OCI-M1 (cell line): ENCODE measurements around the gene MAPT.
"Not testable (repeated sequence)": the region's sequence is repeated elsewhere in the genome, so short reads cannot be mapped to it uniquely, and the experiment has no call there.

ENCODE experiments used
- DNase-seq: peaks from one replicate; lab custom pipeline; 2025; lab: John Stamatoyannopoulos, UW

Gene MAPT

GRCh38 chr17:45953561-45953960, 59.2 kb downstream of the MAPT start:
- DNase-seq, result no peak

- no peak for DNase-seq
Measured at GRCh38 chr17:45954914-45955313, 60.6 kb downstream of the MAPT start.

DNA sequence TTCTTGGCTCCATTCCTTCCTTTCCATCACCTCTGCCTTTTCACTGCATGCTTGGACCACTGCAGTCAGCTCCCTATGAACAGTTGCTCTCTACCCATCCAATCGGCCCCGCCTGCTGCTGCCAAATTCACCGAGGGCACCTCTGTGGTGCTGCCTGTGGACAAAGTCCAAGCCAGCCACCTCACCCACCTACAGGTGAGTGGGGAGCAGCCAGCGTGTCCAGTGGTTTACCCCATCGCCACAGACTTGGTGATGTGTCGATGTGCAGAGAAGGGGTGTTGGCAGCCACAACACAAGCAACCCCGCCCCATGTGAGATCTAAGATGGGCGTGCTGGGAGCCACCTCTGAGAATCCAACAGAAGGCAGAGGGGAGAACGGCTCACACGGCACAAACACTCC, 61.0 kb downstream of the MAPT start:
- no peak for DNase-seq

- DNase-seq, result no peak
Measured at GRCh38 chr17:45956090-45956489, 61.7 kb downstream of the MAPT start.

GRCh38 chr17:45956746-45957145, 62.4 kb downstream of the MAPT start:
- DNase-seq, result not testable (repeated sequence)

DNA sequence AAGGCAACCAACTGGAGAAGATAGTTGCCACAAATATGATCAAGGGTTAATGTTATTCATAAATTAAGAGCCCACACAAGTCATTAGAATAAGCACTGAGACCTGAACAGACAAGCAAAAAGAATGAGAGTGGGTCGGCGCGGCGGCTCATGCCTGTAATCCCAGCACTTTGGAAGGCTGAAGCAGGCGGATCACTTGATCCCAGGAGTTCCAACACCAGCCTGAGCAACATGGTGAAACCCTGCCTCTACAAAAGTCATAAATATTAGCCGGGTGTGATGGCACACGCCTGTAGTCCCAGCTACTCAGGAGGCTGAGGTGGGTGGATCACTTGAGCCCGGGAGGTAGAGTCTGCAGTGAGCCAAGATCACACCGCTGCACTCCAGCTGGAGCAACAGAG, 64.0 kb downstream of the MAPT start:
- DNase-seq, result no peak

GRCh38 chr17:45958994-45959665, 64.8 kb downstream of the MAPT start:
- DNase-seq, result no peak

GRCh38 chr17:45960311-45960710, 66.0 kb downstream of the MAPT start:
- no peak for DNase-seq

GRCh38 chr17:45961206-45961605, 66.9 kb downstream of the MAPT start:
- DNase-seq, result no peak

DNA sequence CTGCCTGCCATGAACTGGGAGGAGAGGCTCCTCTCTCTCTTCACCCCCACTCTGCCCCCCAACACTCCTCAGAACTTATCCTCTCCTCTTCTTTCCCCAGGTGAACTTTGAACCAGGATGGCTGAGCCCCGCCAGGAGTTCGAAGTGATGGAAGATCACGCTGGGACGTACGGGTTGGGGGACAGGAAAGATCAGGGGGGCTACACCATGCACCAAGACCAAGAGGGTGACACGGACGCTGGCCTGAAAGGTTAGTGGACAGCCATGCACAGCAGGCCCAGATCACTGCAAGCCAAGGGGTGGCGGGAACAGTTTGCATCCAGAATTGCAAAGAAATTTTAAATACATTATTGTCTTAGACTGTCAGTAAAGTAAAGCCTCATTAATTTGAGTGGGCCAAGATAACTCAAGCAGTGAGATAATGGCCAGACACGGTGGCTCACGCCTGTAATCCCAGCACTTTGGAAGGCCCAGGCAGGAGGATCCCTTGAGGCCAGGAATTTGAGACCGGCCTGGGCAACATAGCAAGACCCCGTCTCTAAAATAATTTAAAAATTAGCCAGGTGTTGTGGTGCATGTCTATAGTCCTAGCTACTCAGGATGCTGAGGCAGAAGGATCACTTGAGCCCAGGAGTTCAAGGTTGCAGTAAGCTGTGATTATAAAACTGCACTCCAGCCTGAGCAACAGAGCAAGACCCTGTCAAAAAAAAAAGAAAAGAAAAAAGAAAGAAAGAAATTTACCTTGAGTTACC, 68.0 kb downstream of the MAPT start:
- DNase-seq, result no peak

DNA sequence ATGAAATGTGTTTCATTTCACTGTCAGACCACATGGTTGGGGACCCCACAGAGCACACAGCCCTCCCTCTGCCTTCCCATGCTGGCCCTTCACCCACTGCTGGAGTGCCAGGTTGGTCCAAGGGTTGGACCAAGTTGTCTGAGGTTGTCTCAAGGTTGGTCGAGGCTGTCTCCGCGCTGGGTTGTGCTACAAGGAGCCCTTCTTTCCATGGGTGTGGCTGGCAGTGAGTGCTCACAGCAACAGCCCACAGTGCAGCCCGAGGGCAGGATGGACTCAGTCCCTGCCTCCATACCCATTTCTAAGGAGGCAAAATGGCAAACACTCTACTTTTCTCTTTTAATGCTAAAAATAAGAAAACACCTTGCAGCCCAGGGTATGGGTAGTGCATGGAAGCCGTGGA, 68.9 kb downstream of the MAPT start:
- no peak for DNase-seq

DNA sequence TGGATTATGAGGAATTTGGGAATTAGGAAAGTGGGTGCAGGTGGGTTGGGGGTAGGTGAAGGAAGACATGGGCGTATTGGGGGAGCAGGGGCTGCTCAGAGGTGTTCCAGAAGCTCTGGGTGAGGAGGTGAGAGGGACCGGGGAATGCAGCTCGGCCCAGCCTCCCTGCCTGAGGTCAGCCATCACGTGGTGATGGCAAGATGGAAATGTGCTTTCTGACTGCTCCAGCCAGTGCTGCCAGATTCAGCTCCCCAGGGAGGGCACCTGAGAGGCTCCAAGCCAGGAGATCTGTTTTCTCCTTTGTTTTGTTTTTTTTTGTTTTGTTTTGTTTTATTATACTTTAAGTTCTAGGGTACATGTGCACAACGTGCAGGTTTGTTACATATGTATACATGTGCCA, 69.5 kb downstream of the MAPT start:
- no peak for DNase-seq

DNA sequence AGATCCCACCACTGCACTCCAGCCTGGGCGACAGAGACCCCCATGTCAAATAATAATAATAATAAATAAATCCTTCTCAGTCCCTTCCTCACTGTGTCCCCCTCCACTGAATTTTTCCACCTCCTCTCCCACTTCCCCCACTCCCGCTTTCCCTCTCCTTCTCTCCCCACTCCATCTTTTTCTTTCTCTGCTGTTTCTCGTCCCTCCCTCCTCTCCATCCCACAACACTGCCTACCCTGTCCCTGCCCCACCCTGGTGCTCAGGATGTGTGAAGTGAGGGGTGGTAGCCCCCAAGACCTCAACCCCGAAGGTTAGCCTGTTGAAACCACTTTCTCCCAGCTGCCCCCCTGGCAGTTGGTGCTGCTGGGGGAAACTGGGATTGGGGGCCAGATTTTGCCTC, 70.3 kb downstream of the MAPT start:
- DNase-seq, result no peak

DNA sequence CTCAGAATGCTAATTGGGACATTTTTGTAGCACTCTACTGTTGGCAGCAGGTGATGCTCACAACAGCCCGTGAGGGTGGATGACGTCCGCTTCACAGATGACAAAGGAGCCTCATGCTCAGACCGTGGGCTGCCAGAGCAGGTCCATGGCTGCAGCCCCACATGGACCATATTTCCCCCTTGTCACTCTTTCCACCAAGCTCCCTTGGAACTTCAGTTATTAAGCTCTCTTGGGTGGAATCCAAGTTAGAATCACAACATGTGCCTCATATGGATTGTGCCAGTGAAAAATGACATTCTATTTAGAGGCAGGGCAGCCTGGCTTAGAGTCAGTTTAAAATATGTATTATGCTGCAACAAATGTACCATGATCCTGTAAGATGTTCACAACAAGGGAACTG, 71.5 kb downstream of the MAPT start:
- DNase-seq, result no peak

- DNase-seq, result no peak
Measured at GRCh38 chr17:45966606-45967280, 72.4 kb downstream of the MAPT start.

DNA sequence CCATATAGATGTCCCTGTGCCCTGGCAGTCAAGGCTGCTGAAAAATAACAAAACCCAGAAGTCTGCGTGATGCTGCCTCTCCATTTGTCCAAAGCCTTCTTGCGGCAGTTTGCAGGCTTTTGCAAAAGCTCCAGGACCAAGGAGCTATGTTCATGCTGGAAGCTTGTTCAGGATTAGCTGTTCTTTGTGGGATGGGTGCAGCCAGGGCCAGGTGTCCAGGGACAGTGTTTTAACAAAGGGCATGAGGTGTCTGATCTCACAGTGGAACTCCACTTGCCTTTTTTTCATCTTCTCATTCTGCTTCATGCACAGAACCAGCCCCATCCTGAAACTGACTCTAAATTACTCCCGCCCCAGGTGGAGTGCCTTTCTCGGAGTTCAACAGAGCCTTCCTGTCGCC, 73.0 kb downstream of the MAPT start:
- no peak for DNase-seq

- DNase-seq, result no peak
Measured at GRCh38 chr17:45968732-45969131, 74.4 kb downstream of the MAPT start.

- DNase-seq, result no peak
Measured at GRCh38 chr17:45969726-45970125, 75.4 kb downstream of the MAPT start.

DNA sequence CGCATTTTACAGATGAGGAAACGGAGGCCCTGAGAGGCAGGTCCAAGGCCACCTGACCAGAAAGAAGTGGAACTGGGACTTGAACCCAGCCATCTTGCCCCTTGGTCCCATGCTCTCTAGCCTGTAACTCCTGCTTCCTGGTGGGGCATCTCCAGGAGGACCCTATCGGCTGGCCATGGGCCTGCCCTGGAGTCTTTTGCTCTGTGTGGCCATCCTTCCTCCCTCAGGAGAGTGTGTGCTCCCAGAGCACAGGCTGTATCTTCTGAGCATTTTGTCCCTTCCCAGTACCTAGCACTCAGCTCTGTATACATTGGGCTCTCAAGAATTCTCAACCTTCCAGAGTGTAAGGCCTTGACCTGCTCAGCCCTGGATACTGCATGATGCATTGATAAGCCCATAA, 76.3 kb downstream of the MAPT start:
- no peak for DNase-seq

- no peak for DNase-seq
Measured at GRCh38 chr17:45971698-45972141, 77.4 kb downstream of the MAPT start.

- no peak for DNase-seq
Measured at GRCh38 chr17:45972531-45972930, 78.2 kb downstream of the MAPT start.

DNA sequence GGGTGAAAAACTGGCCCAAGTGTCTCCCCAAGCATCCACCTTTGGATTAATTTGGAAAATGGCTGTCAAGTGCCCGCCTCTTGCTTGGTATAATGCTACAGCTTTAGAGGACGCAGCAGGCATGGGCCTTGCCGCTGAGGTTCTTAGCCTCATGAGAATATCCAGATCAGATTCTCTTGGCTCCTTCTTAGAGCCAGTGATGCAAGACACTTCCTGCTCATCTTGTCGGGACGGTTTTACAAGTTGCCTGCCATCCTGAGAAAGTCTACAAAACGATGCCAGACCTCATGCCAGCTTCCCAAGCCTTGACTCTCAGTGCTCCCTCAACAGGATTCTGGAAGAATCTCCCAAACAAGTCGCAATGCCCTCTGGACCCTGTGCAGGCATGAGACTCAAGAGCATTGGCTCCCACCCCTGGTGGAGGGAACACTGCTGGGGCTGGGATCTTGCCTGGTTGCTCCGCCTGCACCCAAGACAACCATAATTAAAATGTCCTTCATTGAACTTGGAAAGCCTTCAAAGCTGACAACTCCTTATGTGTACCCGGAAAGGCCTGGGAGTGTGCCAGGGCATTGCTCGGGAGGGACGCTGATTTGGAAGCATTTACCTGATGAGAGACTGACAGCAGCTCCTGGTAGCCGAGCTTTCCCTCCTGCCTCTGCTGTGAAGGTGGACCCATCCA, 78.9 kb downstream of the MAPT start:
- no peak for DNase-seq
